Measurements from ENCODE around the gene ARHGEF11. TPM values are rescaled to one million over a fixed set of nuclear protein-coding genes. Genes with fewer than 3 reads are reported as not detected.

ARHGEF11 gene
- total and polyA plus RNA-seq, 9 of the 15 experiments (the other 6 are each of a cell fraction or from before 2014, with no cell fraction given): 0.14 to 15.5 (median 9.0) TPM

- TF ChIP-seq FOXJ3 (CRISPR knock-in tag; IDR thresholded peaks at IDR 0.05) (no peak), SRF (CRISPR knock-in tag; IDR thresholded peaks at IDR 0.05) (peak in 1 of 2 experiments; percentile 79; a peak in 1 of 4 replicates), REST (IDR thresholded peaks at IDR 0.05; ENCODE audit: borderline replicate concordance) (peak; percentile 38; the same call in 1 of the 2 replicates), REST (CRISPR knock-in tag; IDR thresholded peaks at IDR 0.05; ENCODE audit: low read depth) (no peak), CEBPG (CRISPR knock-in tag; IDR thresholded peaks at IDR 0.05) (0 out of 2 replicates have a peak, but pooled peaks have one; percentile 54), CEBPG (tag; conservative IDR thresholded peaks at IDR 0.05 in 1 of 2, IDR thresholded peaks at IDR 0.05 in 1 of 2) (peak; percentile 82 to 87), CTCF (IDR thresholded peaks at IDR 0.05 in 2 of 3, conservative IDR thresholded peaks at IDR 0.05 in 1 of 3; ENCODE audit: insufficient read depth in 2 of 3, low read depth in 1 of 3, low read length in 3 of 3) (peak; percentile 15 to 51 (median 45); a peak in 3 of 6 replicates), RB1 (IDR thresholded peaks at IDR 0.05; ENCODE audit: low read depth) (0 out of 2 replicates have a peak, but pooled peaks have one; percentile 24), RAD21 (CRISPR knock-in tag; conservative IDR thresholded peaks at IDR 0.05 in 1 of 2, IDR thresholded peaks at IDR 0.05 in 1 of 2) (peak; percentile 32 to 59), FOXA3 (CRISPR knock-in tag; conservative IDR thresholded peaks at IDR 0.05 in 1 of 2, IDR thresholded peaks at IDR 0.05 in 1 of 2) (peak in 1 of 2 experiments; percentile 63; a peak in 1 of 4 replicates), NFXL1 (CRISPR knock-in tag; IDR thresholded peaks at IDR 0.05) (no peak)
Measured at GRCh38 chr1:156970017-156970416, 75.5 kb downstream of the ARHGEF11 start (continued).

Measured in K562 (cell line).